HG03558 (cell line): ENCODE data around the gene NT5DC1.

Experiments used
- ATAC-seq: cut with Tn5 transposase; IDR thresholded peaks from one replicate; pipeline ENCODE4 v1.9.1; 2021; ENCODE audit warnings: moderate number of reproducible peaks; ENCODE audit not compliant: unreplicated experiment; ENCODE audit errors: extremely low read depth

The NT5DC1 gene

DNA sequence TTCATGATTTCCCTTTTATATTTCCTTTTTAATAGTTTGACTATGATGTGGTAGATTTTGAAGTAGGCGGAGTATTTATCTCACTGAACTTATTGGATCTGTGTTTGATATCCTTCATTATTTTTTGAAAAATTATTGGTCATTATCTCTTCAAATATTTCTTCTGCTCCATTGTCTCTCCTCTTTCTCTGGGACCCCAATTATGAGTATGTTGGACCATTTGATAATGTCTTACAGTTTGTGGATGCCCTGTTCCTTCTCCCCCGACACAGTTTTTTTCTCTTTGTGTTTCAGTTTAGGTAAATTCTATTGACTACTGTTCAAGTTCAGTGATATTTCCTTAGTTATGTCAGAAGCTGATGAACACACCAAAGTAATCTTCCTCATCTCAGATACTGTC, 74.7 kb downstream of the NT5DC1 start:
- no peak for ATAC-seq

DNA sequence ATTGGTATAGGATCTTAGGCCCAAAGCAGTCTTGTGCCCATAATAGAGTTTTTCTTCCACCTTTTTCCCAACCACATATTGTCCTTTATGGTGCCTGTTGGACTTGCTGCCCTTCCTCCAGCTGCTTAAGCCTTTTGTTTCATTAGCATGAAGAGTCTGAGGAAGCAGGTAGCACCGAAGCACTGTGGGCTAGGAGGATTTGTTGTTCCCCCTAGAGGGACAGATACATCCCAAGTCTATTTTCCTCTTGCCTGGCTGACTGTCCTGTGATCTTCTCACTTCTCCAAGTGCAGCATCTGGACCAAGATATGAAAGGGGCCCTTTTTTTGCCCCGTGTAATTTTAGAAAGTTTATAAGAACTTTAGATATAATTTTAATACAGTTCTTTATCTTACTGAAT, 75.9 kb downstream of the NT5DC1 start:
- no peak for ATAC-seq

DNA sequence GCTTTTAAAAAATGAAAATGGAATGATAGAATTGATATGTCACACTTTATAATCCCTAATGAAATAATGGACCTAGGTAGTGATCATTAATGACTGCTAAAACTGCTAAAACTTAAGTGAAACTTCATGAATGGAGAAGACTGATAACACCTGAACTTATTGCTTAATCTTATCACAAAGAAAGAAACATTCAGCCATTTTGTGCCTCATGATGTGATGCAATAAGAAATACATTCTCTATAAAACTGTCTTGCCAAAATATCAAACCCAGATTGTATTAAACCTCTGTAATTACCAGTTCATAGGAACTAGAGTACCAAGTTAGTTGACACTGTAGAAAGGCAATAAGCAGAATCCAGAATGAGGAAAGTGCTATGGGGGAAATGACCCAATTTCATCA, 79.7 kb downstream of the NT5DC1 start:
- ATAC-seq: no peak

DNA sequence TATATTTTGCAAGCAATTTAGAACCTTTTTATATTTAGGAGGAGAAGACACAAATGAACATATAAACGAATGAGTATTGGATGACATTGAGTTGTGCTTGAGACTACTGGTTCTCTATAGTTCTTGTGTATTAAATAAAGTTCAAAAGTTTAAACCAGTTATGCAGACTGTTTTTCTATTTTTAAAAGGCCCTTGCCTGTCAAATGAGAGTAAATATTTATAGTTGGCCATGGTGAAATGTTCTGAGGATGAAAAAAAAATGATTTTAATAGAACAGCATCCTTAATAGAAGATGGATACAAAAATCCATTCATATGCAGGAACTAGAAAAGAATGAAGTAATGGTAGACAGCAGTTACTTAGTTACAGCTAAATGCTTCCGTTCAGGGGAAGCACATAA, 88.8 kb downstream of the NT5DC1 start:
- ATAC-seq: no peak

DNA sequence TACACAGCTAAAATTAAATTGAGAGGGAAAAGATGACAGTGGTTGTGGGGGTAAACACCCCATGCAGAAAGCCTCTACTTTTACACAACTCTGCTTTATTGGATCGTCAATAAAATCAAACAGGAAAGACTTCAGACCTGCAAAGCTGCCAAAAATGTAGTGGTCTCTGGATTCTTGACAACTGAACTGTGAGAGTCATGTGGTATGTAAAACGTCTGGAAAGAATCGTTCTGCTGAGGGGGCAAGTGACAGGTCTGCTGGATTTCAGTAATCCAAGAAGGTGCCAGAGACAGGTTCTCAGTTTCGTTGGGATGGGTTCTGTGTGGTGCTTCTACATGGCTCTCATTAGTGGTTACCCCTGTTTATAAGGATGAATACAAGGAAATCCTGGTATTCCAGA, 89.9 kb downstream of the NT5DC1 start:
- ATAC-seq: no peak

DNA sequence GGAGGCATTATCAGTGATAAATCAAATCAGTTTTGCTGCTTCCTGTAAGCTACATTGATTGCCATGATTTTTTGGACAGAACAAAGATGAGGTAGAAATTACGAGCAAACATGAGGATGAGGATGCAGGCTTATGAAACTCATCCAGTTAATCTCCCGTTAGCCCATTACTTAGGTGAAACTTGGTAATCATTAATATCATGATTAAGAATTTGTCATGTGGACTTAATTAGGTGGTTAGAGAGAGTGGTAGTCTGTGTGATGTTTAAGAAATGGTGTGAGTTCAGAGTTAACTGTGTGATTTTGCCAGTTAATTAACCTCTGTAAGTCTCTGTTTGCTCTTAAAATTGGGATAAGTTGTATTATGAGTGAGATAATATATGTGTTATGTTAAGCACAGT, 91.2 kb downstream of the NT5DC1 start:
- ATAC-seq: no peak

DNA sequence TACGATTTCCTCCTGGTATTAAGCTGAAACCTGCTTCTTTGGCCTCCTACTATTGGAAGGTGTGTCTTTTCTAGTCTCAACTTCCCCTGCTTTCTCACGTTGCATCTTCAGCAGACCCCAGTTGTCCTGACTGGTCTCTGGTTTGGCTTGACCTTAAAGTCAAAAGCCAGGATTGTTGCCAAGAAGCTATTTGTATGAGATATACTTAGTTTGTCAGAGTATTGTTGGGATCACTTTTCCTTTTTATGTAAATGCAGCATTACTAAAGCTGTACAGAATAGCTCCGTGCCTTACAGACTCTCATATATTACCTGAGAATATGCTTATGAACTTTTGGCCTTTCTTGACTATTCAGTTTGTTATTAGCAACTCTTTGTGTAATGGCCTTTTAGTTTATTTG, 92.1 kb downstream of the NT5DC1 start:
- ATAC-seq: no peak

DNA sequence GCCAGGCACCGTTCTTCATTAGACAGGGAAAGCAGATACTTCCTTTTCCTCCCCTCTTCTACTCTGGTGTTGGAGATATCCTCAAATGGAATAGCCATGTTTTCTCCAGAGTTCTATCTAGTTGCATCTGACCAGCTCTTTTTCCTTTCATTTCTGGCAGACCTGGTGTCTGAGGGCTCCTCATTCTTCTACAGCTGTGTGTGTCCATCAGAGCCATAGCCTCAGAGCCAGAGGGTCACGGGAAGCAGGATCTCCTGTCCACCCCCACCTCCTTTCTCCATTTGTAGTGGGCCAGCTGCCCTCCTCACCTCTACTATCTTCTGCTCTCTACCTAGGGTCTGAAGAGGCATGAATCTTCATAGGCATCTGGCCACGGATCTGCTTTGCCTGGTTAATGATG, 96.2 kb downstream of the NT5DC1 start:
- no peak for ATAC-seq

DNA sequence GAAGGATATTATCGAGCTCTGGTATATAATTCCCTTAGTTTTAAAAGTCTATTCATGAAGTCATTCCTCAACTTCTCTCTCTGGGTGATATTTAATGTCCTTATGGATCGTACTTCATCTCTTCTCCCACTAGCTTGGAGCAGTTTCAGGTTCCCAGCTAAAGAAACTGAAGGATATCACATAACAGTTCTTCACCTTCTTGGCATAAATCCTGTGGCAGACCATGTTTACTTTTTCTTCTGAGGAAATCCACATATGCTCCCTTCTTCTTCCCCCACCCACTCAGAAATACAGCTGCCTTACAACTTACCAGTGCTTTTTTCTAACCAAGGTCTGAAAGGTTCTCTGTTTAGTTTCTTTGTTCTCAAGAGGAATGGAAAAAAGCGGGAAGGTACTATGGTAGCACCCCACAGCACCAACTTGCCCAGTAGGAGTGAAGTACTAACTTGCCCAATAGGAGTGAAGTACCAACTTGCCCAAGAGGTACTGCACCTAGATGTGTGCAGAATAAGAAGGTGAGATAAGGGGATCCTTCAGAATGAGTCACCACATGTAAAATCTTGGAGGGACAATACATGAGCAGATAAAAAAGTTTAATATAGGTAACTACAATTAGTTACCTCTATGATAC, 100.1 kb downstream of the NT5DC1 start:
- no peak for ATAC-seq

DNA sequence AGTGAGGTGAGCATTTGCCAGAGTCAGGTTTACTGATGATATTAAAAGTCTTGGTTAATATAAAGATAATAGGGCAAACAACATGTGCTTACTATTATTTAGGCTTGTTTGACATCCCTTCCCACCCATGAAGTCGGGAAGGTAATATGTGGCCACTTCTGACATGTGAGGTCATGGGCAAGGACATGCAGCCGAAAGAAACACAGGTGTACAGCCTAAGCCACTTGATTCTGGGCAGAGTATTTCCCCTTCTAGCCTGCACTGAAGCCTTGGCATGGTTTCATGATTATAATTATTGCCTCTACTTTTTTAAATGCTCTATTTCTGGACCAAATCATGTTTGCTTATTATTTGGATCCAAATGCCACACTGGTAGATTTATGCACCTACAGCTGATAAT, 100.9 kb downstream of the NT5DC1 start:
- no peak for ATAC-seq

DNA sequence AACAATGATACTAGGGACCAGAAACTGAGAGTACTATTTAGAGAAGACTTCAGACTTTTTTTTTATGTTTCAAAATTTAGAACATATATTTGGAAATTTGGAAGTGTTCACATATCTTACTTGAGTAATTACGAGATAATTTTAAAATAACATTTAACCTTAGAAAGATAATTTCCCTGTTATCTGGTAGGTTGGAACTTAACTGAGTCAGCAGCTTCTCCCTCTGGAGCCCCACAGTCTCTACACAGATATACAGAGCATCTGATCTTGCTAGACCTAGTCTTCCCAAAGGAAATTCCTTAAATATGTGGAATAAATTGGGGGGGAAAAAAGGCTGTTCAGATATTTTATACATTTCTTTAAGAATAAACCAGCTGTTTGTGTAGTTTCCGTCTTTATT, 104.6 kb downstream of the NT5DC1 start:
- ATAC-seq: no peak

DNA sequence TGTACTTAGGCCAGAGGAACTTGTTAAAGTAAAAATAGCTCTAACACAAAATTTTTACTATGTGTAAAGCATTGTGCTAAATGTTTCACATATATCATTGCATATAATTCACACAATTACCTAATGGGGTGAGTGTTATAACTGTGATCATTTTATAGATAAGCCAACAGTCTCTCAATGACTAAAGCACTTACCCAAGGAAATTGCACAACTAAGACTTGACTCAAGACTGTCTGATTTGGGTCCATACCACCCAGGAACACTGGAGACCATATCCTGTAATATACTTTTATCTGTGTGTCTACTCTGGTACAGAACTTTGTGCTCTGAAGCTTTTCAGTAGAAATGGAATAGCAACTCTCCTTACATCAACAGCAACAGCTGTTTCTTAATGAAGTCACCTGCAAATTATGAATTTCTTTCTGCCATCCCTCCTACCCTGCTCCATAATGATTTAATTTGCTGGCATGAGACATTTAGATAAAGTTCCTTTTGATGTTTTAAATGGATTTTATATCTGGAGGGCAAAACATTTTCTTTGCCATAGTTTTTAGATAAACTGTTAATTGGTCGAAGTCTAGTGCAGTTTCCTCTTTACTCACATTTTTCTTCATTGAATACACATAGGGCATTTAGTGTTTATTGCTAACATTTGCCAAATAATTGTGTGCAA, 105.7 kb downstream of the NT5DC1 start:
- ATAC-seq: no peak

DNA sequence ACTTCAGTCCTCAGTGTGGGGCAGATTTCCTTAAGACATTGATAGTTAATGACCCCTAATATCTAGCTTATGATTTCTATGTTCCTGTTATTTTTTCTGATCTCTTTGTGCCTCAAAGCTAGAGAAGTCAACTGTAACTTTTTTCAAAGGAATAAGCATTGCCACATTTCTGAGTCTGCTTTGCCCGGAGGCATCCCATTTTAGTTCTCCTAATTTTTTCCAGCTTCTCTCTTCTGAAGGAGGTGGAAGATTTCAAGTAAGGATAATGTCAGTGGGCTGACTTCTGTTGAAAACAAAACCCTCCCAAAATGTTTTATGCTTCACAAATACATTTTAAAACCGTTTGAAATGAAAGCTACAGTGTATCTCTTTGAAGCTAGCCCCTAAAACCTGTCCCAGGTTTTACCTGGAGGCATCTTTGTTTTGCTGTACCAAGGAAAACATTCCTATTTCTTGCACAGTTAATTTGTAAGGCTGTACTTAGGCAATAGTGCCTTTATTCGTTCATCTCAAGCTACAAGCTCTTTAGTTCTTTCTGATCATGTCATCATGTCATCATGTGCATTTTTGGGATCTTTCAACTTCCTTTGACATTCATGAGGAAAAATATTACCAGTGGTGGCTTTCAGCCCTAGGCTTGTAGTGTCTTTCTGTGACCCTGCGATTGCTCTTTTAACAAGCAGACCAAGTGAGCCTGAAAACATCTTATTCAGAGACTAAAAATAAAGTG, 107.6 kb downstream of the NT5DC1 start:
- ATAC-seq: no peak

DNA sequence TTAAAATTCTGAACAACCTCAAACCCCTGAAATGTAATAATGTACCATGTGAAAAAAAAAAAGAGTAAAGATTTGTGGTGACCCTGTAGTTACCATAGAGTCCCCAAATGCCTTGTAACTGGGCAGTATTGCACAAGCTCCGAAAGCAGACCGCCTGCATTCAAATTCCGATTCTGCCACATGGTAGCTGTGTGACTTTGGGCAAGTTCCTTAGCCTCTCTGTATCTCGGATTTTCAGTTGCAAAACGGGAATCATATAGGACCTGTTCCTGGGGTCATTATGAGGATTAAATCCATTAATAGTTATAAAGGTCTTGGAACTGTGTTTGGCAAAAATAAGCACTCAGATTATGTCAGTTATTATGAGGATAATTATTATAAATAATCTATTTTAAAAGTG, 109.7 kb downstream of the NT5DC1 start:
- ATAC-seq: no peak

DNA sequence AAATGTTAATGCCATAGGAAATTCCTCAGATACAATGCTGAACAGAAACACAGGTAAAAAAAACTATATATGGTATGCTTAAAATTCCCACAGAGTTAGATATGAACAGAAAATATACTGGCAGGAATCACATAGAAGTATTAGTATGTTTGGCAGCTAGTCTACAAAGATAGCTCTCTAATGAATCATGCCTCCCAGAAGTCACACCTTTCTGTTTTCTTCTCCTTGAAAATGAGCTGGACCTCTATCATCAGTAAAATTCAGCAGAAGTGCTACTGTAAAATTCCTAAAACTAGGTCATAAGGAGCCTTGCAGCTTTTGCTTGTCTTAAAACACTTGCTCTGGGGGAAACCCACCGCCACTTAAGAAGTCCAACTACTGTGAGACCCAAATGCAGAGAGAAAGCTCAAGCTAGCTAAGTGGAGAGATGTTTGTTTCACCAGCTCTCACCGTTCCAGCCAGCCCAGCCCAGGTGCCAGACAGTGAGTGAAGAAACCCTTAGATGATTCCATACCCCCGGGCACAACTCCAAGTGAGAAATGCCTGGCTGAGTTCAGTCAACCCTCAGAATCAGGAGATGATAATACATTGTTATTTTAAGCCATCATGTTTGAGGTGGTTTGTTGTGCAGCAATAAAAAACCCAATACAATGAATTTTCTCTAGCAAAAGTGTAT, 110.2 kb downstream of the NT5DC1 start:
- ATAC-seq: no peak

DNA sequence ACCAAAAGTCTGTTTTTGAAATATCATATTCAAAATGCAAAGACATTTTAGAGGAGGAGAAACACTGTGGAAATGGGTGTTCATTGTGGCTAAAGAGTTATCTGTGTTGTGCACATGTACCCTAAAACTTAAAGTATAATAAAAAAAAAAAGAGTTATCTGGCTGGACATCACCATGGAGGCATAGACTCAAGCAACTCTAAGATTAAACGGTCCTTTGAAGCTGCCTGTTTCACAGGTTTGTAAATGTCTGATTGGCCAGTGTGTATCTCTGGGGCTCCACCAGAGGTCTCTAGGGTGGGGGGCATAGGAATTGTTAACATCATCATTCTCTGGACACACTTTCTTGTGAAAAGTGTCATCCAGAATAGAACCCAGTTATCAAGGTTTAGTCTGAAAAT, 114.0 kb downstream of the NT5DC1 start:
- ATAC-seq: no peak

DNA sequence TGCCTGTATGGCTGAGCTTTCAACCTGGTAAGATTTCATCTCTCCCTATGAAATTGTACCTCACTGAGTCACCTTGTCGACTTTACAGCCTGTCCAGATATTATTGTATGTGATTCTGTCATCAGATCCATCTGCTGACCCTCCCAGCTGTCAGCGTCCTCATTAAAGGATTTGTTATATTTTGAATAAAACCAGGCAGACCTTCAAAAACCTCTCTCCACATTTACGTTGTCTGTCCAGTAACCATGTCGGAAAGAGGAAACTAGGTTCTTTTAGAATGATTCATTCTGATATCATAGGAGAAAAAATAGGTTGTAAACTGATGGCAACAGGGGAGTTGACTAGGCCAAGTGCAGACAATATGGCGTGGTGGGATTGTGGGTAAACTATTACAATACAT, 114.8 kb downstream of the NT5DC1 start:
- ATAC-seq: no peak

DNA sequence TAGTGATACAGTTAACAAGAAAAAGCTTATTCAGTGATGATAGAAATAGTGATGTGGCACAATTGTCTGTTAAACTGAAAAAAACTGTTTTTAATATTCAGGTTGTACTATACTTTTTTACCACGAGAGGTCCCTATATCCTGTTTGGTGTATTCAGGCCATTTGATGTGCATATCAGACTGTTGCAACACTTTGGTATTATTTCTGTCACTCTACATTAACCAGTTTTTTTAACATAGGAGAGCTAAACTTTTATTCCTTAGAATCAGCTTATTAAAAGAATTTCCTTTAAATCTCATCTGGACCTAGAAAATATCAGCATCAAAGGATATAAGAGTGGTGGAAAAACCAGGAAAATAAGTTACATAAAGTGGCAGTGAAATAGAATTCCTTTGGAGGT, 116.4 kb downstream of the NT5DC1 start:
- no peak for ATAC-seq

DNA sequence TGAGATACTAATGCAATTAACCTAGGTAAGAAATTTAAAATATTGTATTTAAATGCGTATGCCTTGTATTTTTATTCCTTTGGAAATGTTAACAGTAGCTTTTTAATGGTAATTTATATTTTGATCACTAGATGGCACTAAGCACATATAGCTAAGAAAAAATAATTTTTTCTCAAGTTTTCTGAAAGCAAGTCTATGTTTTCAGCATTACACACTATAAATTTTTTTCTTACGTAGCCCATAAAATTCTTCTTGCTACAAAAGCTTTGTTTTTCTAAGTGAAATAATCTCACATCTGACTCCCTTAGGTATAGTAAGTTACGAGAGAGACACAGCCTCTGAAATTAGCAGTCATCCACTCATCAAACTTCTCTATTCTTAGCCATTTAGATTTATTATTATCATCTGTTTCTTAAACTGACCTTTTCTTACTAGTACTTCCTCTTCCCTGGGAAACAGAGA, 117.5 kb downstream of the NT5DC1 start:
- ATAC-seq: no peak

DNA sequence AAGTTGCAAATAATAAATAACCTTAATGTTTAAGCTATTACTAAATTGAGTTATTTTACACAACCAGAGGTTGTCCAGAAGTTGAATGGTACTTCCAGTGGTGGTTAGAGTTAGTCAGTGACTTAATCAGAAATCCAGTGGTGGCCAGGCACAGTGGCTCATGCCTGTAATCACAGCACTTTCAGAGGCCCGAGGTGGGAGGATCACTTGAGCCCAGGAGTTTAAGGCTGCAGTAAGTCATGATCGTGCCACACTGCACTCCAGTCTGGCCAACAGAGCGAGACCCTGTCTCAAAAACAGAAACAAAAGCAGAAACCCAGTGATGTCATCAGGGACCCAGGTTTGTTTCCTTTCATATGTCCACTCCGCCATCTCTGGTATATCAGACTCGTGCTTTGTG, 118.2 kb downstream of the NT5DC1 start:
- ATAC-seq: no peak

DNA sequence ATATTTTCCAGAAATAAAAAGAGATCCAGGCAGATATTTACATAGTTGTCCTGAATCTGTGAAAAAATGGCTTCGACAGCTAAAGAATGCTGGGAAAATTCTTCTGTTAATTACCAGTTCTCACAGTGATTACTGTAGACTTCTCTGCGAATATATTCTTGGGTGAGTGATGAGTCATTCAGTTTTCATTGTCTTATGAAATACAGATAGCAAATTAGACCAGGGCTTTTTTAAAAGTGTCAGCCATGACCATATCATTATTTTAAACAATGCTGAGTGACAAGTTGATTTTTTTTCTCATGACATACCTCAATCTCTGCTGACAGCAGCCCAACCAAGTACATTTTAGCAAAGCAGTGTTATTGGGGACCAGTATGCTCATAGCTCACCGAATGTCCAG, 120.4 kb downstream of the NT5DC1 start:
- ATAC-seq: no peak
